Right atrium auricular region (tissue), 2 donors: ENCODE measurements around the gene AP2A2. TPM values are rescaled to one million over a fixed set of nuclear protein-coding genes. Genes with fewer than 3 reads are reported as not detected.

Source experiments
- DNase-seq: peaks from one replicate; pipeline ENCODE4 v3.0.0-alpha.2; 2019; ENCODE audit warnings: low spot score
- H3K27ac ChIP-seq, 2 donors: fragments of 200-600 bp; sonication (generic); 1 replicate in 1 of 2; 2 replicates in 1 of 2; pipeline ENCODE4 v1.5.1; 2016 to 2019
- H3K27me3 ChIP-seq, 2 donors: fragments of 200-600 bp; sonication (generic); one replicate each; pipeline versions ENCODE4 v1.5.1 to v1.6.0; 2017 to 2019
- H3K36me3 ChIP-seq: fragments of 200-600 bp; sonication (generic); one replicate; pipeline ENCODE4 v1.5.1; 2016
- H3K4me1 ChIP-seq, 2 donors: fragments of 200-600 bp; sonication (generic); one replicate each; pipeline versions ENCODE4 v1.5.1 to v1.6.0; 2017 to 2019
- H3K4me3 ChIP-seq, 2 donors: fragments of 200-600 bp; sonication (generic); 1 replicate in 1 of 2; 2 replicates in 1 of 2; pipeline ENCODE4 v1.5.1; 2017 to 2019; ENCODE audit warnings: mild to moderate bottlenecking in 1 of 2, moderate library complexity in 1 of 2
- H3K9me3 ChIP-seq, 2 donors: fragments of 200-600 bp; sonication (generic); one replicate each; pipeline ENCODE4 v1.5.1; 2019
- total RNA-seq, 2 donors: library from RNA; depleted of rRNA; stranded (reverse); fragments of >200 nt; gene quantifications; one replicate each; pipeline ENCODE4 v1.1.0, GENCODE V29; 2016
- TF ChIP-seq, protein P1 (sequence below), 2 donors: fragments of 200-600 bp; sonication (generic); IDR thresholded peaks; one replicate each; pipeline ENCODE4 v1.5.1; 2019; ENCODE audit warnings: antibody characterized with exemption in 2 of 2

AP2A2 gene
- total RNA-seq, 2 donors from 2014 or later: 28.8 to 41.7 TPM

DNA sequence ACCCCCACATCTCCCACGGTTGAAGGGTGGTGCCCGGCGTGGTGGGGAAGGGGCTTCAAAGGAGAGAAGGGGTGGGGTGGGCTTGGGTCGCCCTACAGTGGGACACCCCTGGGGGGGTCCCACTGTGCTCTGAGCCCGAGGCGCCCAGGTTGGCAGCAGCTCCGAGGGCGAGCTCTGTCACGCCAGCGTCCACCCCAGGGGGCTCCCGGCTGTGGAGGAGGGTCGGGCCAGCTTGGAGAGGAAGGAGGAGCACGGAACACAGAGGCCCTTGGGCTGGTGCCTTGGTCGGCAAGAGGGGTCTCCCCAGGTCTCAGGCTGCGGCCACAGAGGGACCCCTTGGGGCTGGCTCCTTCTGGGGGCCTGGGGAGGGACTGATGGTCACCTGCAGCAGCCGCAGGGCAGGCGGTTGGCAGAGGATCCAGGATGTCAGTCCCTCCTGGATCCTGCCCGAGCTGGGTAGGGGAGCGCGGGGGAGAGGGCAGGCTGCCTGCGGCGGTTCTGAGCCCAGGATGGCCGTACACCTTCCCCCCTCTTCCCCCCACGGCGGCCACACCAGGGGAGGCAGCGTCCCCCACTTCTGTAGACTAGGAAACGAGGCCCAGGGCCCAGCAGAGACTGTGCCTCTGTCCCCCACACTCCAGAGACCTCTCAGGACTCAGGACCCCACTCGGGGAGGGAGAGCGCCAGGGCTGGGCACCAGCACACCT is 110.1 kb downstream of the AP2A2 start:
- no peak for DNase-seq
- Histone ChIP-seq H3K9me3 (no peaks in the 10 kb centered on the region), H3K27ac (no peak overlapping the region), H3K4me1 (no peaks in the 10 kb centered on the region), H3K4me3 (no peak overlapping the region), H3K36me3 (no peaks in the 10 kb centered on the region), H3K27me3 (no peaks in the 10 kb centered on the region)
- TF ChIP-seq, protein P1, sequence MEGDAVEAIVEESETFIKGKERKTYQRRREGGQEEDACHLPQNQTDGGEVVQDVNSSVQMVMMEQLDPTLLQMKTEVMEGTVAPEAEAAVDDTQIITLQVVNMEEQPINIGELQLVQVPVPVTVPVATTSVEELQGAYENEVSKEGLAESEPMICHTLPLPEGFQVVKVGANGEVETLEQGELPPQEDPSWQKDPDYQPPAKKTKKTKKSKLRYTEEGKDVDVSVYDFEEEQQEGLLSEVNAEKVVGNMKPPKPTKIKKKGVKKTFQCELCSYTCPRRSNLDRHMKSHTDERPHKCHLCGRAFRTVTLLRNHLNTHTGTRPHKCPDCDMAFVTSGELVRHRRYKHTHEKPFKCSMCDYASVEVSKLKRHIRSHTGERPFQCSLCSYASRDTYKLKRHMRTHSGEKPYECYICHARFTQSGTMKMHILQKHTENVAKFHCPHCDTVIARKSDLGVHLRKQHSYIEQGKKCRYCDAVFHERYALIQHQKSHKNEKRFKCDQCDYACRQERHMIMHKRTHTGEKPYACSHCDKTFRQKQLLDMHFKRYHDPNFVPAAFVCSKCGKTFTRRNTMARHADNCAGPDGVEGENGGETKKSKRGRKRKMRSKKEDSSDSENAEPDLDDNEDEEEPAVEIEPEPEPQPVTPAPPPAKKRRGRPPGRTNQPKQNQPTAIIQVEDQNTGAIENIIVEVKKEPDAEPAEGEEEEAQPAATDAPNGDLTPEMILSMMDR (IDR thresholded peaks at IDR 0.05): no peak

DNA sequence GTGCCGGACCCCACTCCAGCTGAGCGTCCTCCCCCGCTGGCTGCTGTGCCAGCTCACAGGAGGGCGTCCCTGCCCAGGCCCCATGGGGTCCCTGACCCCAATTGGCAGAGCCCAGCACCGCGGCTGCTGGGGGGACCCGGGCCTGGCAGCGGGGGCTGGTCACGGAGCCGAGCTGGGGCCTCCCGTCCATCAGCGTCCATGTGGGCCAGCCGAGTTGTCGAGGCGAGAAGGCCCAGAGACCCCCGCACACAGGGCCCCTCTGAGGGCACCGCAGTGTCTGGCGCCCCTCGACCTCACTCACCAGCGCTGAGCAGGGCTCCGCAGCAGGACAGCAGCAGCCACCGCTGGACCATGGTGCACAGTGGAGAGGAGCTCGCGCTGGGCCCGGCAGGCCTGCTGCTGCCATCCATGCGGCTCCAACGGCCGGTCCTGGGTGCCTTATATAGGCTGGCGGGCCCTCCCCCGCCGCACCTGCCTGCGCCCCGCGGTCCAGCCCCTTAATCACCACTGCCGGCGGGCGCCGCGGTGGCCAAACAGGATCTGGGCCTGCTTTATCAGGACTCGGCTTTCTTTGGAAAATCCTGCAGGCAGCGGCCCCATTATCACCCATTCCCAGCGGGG is 110.7 kb downstream of the AP2A2 start, which contains the start of gene MUC6:
TSS of gene MUC6 (minus strand) at position 416 of the 621 bp plus-strand sequence. CDS start at position 353, 63 bp downstream.
- H3K9me3 ChIP-seq: no peaks in the 10 kb centered on the region
- DNase-seq: no peak
- no peaks in the 10 kb centered on the region for H3K4me1 ChIP-seq
- H3K27me3 ChIP-seq: no peaks in the 10 kb centered on the region
- no peaks in the 10 kb centered on the region for H3K36me3 ChIP-seq
- TF ChIP-seq, protein P1 (IDR thresholded peaks at IDR 0.05): no peak
- no peak within 1 kb of the TSS for H3K4me3 ChIP-seq
- no peak within 1 kb of the TSS for H3K27ac ChIP-seq

DNA sequence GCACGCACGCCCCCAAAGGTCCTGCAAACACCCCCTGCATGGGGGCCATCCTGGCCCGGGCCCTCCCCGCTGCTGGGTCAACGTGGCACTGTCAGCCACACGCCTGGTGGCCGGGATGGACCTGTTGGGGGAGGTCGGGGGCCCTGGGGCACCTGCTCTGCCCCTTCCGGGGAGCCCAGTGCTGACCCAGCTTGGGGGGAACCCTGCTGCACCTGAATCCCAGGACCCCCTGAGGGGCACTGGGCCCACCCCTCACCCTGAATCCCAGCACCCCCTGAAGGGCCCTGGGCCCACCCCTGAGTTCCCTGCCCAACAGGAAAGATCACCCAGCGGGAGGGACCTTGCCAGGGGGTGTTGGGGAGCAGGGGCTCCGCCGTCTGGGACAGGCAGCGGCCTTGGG is 111.3 kb downstream of the AP2A2 start:
- no peak for DNase-seq
- H3K9me3 ChIP-seq: no peaks in the 10 kb centered on the region
- H3K27me3 ChIP-seq: no peaks in the 10 kb centered on the region
- peaks cover 0 to 3% of the 10 kb centered on the region in 2 donors for H3K4me1 ChIP-seq
- TF ChIP-seq, protein P1 (IDR thresholded peaks at IDR 0.05): no peak
- no peak overlapping the region for H3K27ac ChIP-seq
- H3K36me3 ChIP-seq: no peaks in the 10 kb centered on the region
- H3K4me3 ChIP-seq: no peak overlapping the region

DNA sequence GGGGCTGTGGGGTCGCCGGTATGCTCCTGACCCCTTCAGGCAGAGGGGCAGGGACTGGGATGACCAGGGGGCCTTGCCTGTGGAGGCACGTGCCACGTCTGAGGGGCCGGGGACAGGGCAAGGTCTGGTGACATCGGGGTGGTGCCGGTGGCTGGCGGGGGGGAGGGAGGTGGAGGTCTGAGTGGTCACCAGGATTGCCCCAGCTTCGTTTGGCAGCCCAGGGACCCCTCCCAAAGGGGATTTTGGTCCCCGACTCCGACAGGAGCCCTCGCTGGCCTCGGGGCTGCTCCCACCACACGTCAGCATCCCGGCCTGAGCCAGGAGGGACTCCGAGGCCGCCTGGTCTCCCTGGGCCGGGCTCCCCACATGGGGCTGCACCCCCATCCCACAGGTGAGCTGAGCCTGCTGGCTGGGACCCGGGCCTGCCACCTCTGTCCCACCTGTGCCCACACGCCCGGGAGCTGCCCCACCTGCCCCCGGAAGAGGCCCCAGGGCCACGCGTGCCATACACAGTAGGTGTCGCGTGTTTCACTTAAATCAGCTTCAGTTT is 111.9 kb downstream of the AP2A2 start:
- Histone ChIP-seq H3K4me3 (no peak overlapping the region), H3K27ac (no peak overlapping the region), H3K36me3 (no peaks in the 10 kb centered on the region), H3K9me3 (no peaks in the 10 kb centered on the region), H3K4me1 (peaks cover 0 to 7% of the 10 kb centered on the region in 2 donors), H3K27me3 (no peaks in the 10 kb centered on the region)
- TF ChIP-seq, protein P1 (IDR thresholded peaks at IDR 0.05): no peak
- DNase-seq: no peak

DNA sequence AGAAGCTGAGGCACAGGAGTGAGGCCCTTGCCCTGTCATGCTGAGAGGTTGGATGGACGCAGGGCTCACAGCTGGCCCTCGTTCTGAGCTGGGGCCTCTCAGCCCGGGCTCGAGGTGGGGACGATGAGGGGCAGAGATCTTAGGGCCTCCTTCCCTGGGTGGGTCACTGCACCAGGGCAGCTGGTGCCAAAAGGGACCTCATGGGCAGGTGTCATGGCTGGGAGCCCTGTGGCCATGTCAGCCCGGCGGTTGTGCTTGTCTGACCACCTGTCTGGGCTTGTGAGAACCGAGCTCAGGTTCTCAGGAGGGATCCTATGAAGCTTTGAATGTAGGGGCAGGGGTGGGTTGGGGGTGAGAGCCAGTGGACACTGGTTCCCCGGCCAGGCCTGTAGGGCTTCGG is 112.7 kb downstream of the AP2A2 start:
- H3K36me3 ChIP-seq: no peaks in the 10 kb centered on the region
- no peak overlapping the region for H3K27ac ChIP-seq
- no peaks in the 10 kb centered on the region for H3K27me3 ChIP-seq
- TF ChIP-seq, protein P1 (IDR thresholded peaks at IDR 0.05): no peak
- no peak overlapping the region for H3K4me3 ChIP-seq
- no peaks in the 10 kb centered on the region for H3K9me3 ChIP-seq
- peaks cover 0 to 7% of the 10 kb centered on the region in 2 donors for H3K4me1 ChIP-seq
- DNase-seq: no peak
